Islet precursor cell (in vitro differentiated cells): ENCODE results near the gene MYBPH.

Experiments
- DNase-seq: peaks from one replicate; pipeline ENCODE4 v3.0.0-alpha.2; 2018

Gene MYBPH

DNA sequence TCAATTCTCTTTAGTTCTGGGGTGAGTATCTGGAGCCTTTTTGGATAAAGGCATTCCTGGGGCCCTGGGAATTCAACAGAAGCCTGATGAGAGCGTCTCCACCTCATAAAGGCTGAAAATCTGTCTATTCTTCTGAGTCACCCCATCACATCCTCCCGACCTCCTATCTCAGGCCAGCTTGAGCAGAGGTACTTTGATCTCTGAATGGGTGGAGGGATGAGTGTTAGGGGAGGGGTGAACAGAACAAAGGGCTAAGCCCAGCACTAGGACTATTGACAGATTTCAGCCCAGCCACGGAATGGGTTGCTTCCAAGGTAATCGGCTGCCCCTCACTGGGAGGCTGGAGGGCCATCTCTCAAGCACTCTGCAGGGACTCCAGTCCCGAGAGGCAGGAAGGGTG lies 2.5 kb upstream of the MYBPH start:
- DNase-seq: peak; percentile 88

GRCh38 chr1:203177470-203178039 lies 1.9 kb upstream of the MYBPH start:
- DNase-seq: peak; percentile 89

- DNase-seq: no peak
These were observed 1.4 kb upstream of the MYBPH start for GRCh38 chr1:203177036-203177405.

DNA sequence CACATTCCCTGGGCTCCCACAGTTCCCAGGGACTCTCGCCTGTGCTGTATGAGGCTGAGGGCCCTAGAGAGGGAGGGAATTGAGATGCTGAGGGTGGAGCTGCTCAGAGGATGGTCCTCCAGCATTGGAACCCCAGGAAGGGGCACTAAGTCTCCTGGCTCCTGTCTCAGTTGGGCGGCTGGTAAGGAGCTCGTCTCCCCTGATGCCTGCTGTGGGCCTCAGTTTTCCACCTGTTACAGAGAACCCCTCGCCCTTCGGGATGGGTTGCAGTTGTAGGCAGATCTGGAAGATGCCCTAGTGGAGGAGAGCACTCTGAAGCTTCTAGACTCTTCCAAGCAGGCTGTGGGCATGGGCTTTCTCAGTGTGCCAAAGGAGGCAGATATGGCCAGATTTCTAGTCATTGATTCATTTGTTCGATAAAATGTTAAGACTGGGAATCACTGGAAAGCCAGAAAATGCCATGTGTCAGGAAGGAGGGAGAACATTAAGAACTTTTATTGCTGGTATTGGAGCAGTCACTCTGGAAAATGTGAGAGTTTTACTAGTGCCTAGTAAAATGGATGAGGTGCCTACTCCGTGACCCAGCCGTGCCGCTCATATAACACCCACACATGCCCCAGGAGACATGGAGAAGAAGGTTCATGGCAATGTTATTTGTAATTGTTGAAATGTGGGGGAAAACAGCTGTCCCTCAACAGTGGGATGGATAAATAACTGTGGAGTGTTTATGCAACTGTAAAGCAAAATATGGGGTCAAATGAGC lies 828 bp upstream of the MYBPH start:
- DNase-seq: no peak

DNA sequence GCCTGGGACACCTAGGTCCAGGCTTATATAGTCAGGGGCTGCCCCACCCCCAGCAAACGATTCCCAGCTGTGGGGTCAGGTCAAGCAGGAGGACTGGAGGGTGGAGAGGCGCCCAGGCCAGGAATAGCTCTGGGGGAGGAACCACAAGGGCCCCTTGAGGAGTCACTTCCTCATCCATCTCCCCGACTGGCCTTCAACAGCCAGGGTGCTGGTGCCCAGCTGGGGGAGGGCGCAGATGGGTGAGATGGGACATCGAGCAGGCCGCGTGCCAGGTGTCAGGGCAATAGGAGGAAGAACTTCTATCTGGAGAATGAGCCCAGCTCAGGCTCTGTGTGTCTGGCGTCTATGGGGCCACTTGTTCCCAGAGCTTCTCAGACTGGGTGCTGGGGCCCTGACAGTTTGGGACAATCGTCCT lies 208 bp upstream of the MYBPH start:
- DNase-seq: no peak

- DNase-seq: no peak
These were observed 1.2 kb downstream of the MYBPH start for GRCh38 chr1:203174324-203174985.

DNA sequence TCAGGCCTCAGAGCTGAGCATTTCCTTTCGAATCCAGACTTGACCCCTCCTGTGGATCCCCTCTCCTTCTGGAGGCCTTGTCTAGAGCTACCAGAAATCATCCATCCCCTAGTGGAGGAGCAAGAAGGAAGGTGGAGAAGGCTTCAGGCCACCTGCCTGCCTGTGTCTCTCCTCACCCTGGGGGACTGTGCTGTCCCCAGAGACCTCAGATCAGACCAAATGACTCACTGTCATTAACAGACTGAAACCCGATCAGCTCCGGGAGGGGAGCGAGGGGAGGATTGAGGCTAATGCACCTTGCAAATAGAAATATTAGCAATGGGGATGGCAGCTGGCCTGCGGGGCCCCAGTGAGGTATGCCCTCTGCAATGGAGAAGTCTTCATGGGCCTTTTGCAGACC lies 2.1 kb downstream of the MYBPH start:
- DNase-seq: no peak

DNA sequence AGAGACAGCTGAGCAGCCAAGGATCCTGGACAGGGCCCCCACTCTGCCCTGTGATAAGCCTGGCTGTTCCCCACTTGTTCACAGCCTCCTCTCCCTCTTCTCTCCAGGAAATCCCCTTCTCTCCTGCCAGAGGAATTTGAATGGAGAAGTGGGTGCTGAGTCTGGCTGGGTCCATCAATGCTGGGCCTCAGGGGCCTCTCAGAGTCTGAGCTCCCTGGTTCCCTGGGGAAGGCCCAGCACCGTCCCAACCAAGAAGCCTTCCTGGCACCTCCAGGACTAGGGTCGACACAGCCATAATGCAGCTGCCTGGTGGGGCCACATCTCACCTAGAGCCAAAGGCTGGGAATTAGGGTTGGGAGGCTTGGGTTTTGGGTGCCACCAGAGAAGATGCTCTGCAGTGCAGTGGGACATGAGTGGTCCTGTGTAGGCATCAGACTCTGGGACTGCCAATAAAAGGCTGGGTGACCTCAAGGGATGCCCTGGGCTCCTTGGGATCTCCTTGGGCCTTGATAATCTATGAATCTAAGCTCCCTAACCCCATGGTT lies 2.5 kb downstream of the MYBPH start:
- DNase-seq: no peak

- peak; percentile 88 for DNase-seq
These were observed 3.2 kb downstream of the MYBPH start for GRCh38 chr1:203172184-203173010.

GRCh38 chr1:203171341-203172183 lies 4.1 kb downstream of the MYBPH start:
- no peak for DNase-seq

- no peak for DNase-seq
These were observed 4.8 kb downstream of the MYBPH start for GRCh38 chr1:203170625-203171330.

GRCh38 chr1:203169770-203170520 lies 5.7 kb downstream of the MYBPH start:
- no peak for DNase-seq

GRCh38 chr1:203168991-203169390 lies 6.6 kb downstream of the MYBPH start:
- no peak for DNase-seq

- DNase-seq: no peak
These were observed 7.3 kb downstream of the MYBPH start for GRCh38 chr1:203168256-203168786.

DNA sequence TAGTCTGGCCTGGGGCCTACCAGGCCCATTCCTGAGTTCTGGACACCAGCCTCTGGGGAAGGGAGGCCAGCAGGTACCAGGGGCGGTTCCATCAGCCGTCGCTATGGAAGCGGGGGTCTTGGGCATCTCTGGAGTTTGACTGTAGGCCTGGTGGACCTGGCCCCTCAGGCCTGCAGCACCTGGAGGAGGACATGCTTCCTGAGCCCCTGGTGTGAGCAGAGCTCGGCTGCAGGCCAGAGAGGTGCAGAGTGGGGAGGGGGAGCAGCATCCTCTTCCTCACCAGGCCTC lies 7.8 kb downstream of the MYBPH start:
- no peak for DNase-seq

- no peak for DNase-seq
These were observed 8.4 kb downstream of the MYBPH start for GRCh38 chr1:203167026-203167912.

- no peak for DNase-seq
These were observed 9.3 kb downstream of the MYBPH start for GRCh38 chr1:203166192-203166940.

- DNase-seq: no peak
These were observed 9.8 kb downstream of the MYBPH start for GRCh38 chr1:203165800-203166161.
